Astrocyte (in vitro differentiated cells and primary cell): Measurements from ENCODE around the gene SLC25A15.

ENCODE experiments used
- CTCF ChIP-seq: IDR thresholded peaks from 2 replicates; pipeline ENCODE4 v1.5.1; 2011; ENCODE audit warnings: low read depth, mild to moderate bottlenecking, inconsistent platforms, low read length, moderate library complexity; ENCODE audit not compliant: insufficient read depth
- EZH2 ChIP-seq: IDR thresholded peaks from 2 replicates; pipeline ENCODE4 v1.6.1; 2012; ENCODE audit warnings: mild to moderate bottlenecking, low read length, inconsistent platforms; ENCODE audit not compliant: insufficient read depth

DNA sequence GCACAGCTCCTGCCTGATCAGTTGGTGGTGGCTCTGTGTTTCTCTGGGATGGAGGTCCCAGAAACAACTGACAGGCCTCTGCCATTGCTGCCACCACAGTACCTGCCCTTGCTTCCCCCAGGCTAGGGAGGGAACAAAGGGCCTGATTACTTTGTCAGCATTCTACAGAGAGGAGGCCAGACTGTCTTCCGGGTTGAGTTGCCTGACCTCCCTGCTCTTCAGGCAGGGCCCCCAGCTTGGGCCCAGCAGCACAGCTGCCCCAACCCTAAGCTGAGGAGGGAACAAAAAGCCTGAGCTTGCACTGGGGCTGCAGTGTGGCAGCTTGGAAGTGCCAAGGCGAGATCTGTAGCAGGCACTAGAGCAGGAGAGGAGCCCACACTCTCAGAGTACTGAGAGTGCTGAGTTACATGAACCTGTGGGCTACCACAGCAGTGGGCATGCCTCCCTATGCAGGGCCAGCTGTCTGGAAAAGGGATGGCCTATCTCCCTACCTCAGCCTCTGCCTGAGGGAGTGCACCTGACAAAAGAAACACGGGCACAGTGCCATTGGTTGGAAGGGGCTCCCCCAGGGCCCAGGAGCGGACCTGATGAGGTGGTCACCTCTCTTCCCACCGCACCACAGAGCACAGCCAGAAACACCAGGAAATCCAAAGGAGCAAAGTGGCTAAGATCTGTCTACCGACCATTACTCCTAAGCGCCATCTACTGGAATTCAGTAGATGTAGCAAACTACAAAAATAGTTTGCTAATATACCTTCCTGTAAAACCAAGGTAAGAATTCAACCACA, 24.4 kb downstream of the SLC25A15 start:
- TF ChIP-seq EZH2 (no peak), CTCF (peak; percentile 44)
